Heart left ventricle (tissue), 13 donors: ENCODE measurements around the gene MAP7D1.

ENCODE experiments used
- POLR2A ChIP-seq, 2 donors: fragments of 450-650 bp; IDR thresholded peaks; one replicate each; pipeline ENCODE4 v1.6.1; 2017; ENCODE audit warnings: antibody characterized with exemption in 2 of 2, mild to moderate bottlenecking in 2 of 2, moderate library complexity in 2 of 2
- TF ChIP-seq, protein P1 (sequence below), 12 donors: fragments of 200-600 bp; sonication (generic) in 4 of 12; IDR thresholded peaks; one replicate each; pipeline versions ENCODE4 v1.5.0 to v1.8.0; 2018 to 2022; ENCODE audit warnings: antibody characterized with exemption in 12 of 12, mild to moderate bottlenecking in 5 of 12
- donor health status: ischemic (EF 13 %, LVEDD 7.1; RV severe dilation, severe dysfunction).
- donor health status: DM: no; HTN: yes; CAD: no.
- donor health status: DM: no; HTN: no; CAD: no.
- donor health status: ischemic (EF 25% LVEDD 6.9; RV normal size, moderate dysfunction).
- donor health status: ischemic (EF 25% LVEDD 5.7; RV mildly dilated, moderate dysfunction).
- donor health status: ischemic (EF 35%, LVEDD 5.7; RV mildly dilated, moderate dysfunction).
- donor health status: nonischemic (EF 11% LVEDD 7.7; RV severe dilation, severe dysfunction).
- donor health status: DM: yes; HTN: yes; CAD: no.
- donor health status: PGD.
- donor health status: ischemic (EF 29% LVEDD 5.4; RV normal size, mild dysfunction).
- donor health status: nonischemic (EF 23%, LVEDD 6.1; RV moderate dilation, normal function).

DNA sequence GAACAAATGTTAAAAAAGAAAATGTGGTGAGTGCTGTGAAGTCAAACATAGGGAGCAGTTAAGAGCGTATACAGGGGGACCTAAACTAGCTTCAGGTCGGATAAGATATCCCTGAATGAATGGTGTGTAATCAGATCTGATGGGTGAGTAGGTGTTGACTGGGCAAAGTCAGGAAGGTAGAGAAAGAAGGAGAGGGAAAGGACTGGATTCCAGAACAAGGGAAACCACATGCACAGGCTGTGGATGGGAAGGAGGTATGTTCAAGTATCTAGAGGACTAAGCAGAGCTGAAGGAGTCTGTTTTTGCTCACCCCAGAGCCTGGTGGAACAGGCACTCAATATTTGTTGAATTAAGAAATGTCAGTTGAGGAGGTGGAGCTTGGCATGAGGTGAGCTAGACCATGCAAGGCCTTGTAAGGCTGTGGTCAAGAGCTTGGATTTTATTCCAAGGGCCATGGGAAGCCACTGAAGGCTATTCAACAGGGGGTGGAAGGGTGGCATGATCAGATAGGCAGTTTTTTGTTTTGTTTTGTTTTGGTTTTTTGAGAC lies 27.4 kb downstream of the MAP7D1 start:
- TF ChIP-seq, protein P1, sequence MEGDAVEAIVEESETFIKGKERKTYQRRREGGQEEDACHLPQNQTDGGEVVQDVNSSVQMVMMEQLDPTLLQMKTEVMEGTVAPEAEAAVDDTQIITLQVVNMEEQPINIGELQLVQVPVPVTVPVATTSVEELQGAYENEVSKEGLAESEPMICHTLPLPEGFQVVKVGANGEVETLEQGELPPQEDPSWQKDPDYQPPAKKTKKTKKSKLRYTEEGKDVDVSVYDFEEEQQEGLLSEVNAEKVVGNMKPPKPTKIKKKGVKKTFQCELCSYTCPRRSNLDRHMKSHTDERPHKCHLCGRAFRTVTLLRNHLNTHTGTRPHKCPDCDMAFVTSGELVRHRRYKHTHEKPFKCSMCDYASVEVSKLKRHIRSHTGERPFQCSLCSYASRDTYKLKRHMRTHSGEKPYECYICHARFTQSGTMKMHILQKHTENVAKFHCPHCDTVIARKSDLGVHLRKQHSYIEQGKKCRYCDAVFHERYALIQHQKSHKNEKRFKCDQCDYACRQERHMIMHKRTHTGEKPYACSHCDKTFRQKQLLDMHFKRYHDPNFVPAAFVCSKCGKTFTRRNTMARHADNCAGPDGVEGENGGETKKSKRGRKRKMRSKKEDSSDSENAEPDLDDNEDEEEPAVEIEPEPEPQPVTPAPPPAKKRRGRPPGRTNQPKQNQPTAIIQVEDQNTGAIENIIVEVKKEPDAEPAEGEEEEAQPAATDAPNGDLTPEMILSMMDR (IDR thresholded peaks at IDR 0.05), result no peak
- no peak for TF ChIP-seq POLR2A (IDR thresholded peaks at IDR 0.05)
